ENCODE results near the gene KRTAP10-8.
"Not testable (repeated sequence)": the region's sequence is repeated elsewhere in the genome, so short reads cannot be mapped to it uniquely, and the experiment has no call there.

The KRTAP10-8 gene

GRCh38 chr21:44601596-44602462 is 10.1 kb upstream of the KRTAP10-8 start:
- no peak for DNase-seq (ENCODE audit: low read depth, low spot score)
- in situ Hi-C loops (cut with HindIII; ENCODE audit: low sequenced_read_pairs): no loop called here
- TF ChIP-seq CTCF (IDR thresholded peaks at IDR 0.05; ENCODE audit: low read depth, low read length): no peak
- H3K4me3 ChIP-seq (ENCODE audit: low read depth, low read length): no peak overlapping the region

GRCh38 chr21:44602463-44602850 is 9.4 kb upstream of the KRTAP10-8 start:
- H3K4me3 ChIP-seq (ENCODE audit: low read depth, low read length): no peak overlapping the region
- no peak for TF ChIP-seq CTCF (IDR thresholded peaks at IDR 0.05; ENCODE audit: low read depth, low read length)
- in situ Hi-C loops (cut with HindIII; ENCODE audit: low sequenced_read_pairs): no loop called here
- no peak for DNase-seq (ENCODE audit: low read depth, low spot score)

- no peak for DNase-seq (ENCODE audit: low read depth, low spot score)
- in situ Hi-C loops (cut with HindIII; ENCODE audit: low sequenced_read_pairs): no loop called here
- TF ChIP-seq CTCF (IDR thresholded peaks at IDR 0.05; ENCODE audit: low read depth, low read length): no peak
- no peak overlapping the region for H3K4me3 ChIP-seq (ENCODE audit: low read depth, low read length)
These were observed 8.6 kb upstream of the KRTAP10-8 start for GRCh38 chr21:44603109-44603875.

- TF ChIP-seq CTCF (IDR thresholded peaks at IDR 0.05; ENCODE audit: low read depth, low read length): no peak
- no peak for DNase-seq (ENCODE audit: low read depth, low spot score)
- H3K4me3 ChIP-seq (ENCODE audit: low read depth, low read length): no peak overlapping the region
- in situ Hi-C loops (cut with HindIII; ENCODE audit: low sequenced_read_pairs): no loop called here
These were observed 8.0 kb upstream of the KRTAP10-8 start for GRCh38 chr21:44603911-44604310.

GRCh38 chr21:44606495-44606894 is 5.4 kb upstream of the KRTAP10-8 start:
- H3K4me3 ChIP-seq (ENCODE audit: low read depth, low read length): no peak overlapping the region
- in situ Hi-C loops (cut with HindIII; ENCODE audit: low sequenced_read_pairs): no loop called here
- DNase-seq (ENCODE audit: low read depth, low spot score): no peak
- no peak for TF ChIP-seq CTCF (IDR thresholded peaks at IDR 0.05; ENCODE audit: low read depth, low read length)

- in situ Hi-C loops (cut with HindIII; ENCODE audit: low sequenced_read_pairs): no loop called here
- no peak for TF ChIP-seq CTCF (IDR thresholded peaks at IDR 0.05; ENCODE audit: low read depth, low read length)
- H3K4me3 ChIP-seq (ENCODE audit: low read depth, low read length): no peak overlapping the region
- no peak for DNase-seq (ENCODE audit: low read depth, low spot score)
These were observed 2.7 kb upstream of the KRTAP10-8 start for GRCh38 chr21:44609193-44609592.

- in situ Hi-C loops (cut with HindIII; ENCODE audit: low sequenced_read_pairs); H3K4me3 ChIP-seq (ENCODE audit: low read depth, low read length); DNase-seq (ENCODE audit: low read depth, low spot score): not testable (repeated sequence)
These were observed 1.6 kb upstream of the KRTAP10-8 start for GRCh38 chr21:44610157-44610843.

Data from astrocyte of the spinal cord (primary cell).